Heart left ventricle (tissue), 16 donors: ENCODE data around the gene SGIP1. TPM values are rescaled to one million over a fixed set of nuclear protein-coding genes. Genes with fewer than 3 reads are reported as not detected.

Experiments used
- ATAC-seq, 4 donors: fragments of 200-7000 bp; cut with Tn5 transposase; one replicate each; pipeline ENCODE4 v1.9.1; 2020 to 2022; ENCODE audit warnings: moderate library complexity in 4 of 4, mild to moderate bottlenecking in 3 of 4, moderate number of reproducible peaks in 1 of 4
- DNase-seq, 5 donors: peaks; one replicate each; pipeline ENCODE4 v3.0.0-alpha.2; 2020
- H3K27ac ChIP-seq, 12 donors: fragments of 200-600 bp; sonication (generic) in 4 of 12; one replicate each; pipeline versions ENCODE4 v1.5.0 to v1.8.0; 2016 to 2022; ENCODE audit warnings: mild to moderate bottlenecking in 2 of 12
- H3K27me3 ChIP-seq, 9 donors: fragments of 200-600 bp; sonication (generic) in 2 of 9; one replicate each; pipeline versions ENCODE4 v1.5.1 to v1.8.0; 2016 to 2022; ENCODE audit warnings: mild to moderate bottlenecking in 3 of 9
- H3K36me3 ChIP-seq, 9 donors: fragments of 200-600 bp; sonication (generic) in 2 of 9; one replicate each; pipeline versions ENCODE4 v1.5.0 to v1.8.0; 2018 to 2022; ENCODE audit warnings: mild to moderate bottlenecking in 2 of 9
- H3K4me1 ChIP-seq, 12 donors: fragments of 200-600 bp; sonication (generic) in 4 of 12; one replicate each; pipeline versions ENCODE4 v1.5.0 to v1.8.0; 2016 to 2022; ENCODE audit warnings: mild to moderate bottlenecking in 3 of 12
- H3K4me3 ChIP-seq, 12 donors: fragments of 200-600 bp; sonication (generic) in 4 of 12; one replicate each; pipeline versions ENCODE4 v1.5.0 to v1.8.0; 2017 to 2022; ENCODE audit warnings: mild to moderate bottlenecking in 9 of 12, moderate library complexity in 4 of 12
- H3K9me3 ChIP-seq, 12 donors: fragments of 200-600 bp; sonication (generic) in 4 of 12; one replicate each; pipeline versions ENCODE4 v1.5.0 to v1.8.0; 2016 to 2022; ENCODE audit warnings: mild to moderate bottlenecking in 1 of 12
- POLR2A ChIP-seq, 2 donors: fragments of 450-650 bp; IDR thresholded peaks; one replicate each; pipeline ENCODE4 v1.6.1; 2017; ENCODE audit warnings: antibody characterized with exemption in 2 of 2, mild to moderate bottlenecking in 2 of 2, moderate library complexity in 2 of 2
- WGBS, 4 donors: extraction: QIAGEN DNeasy Blood & Tissue Kit in 2 of 4; methylation state at CpG; one replicate each; pipeline versions ENCODE4 v1.1.5 to v1.1.7; 2013 to 2018; 5-methylcytosine and 5-hydroxymethylcytosine counted together
- intact Hi-C, 10 donors: fragments of 100-400 bp; cut with DNase I; formaldehyde crosslinking; loops; one replicate each; pipeline versions ENCODE4 v1.11.1 to v1.14.2; 2022
- polyA plus RNA-seq, 2 donors: library from polyadenylated mRNA; stranded (reverse); fragments of 200-250 nt; gene quantifications; one replicate each; pipeline ENCODE4 v1.2.3, GENCODE V29; 2013
- total RNA-seq, 9 donors: library from RNA; depleted of rRNA in 2 of 9; stranded (reverse); fragments of >200 nt in 2 of 9; fragmentation: NEBNext Ultra II Directional in 3 of 9; extraction: Animal tissue kit (Norgen Biotek cat#: 25700) in 3 of 9; gene quantifications; one replicate each; pipeline versions ENCODE4 v1.1.0 to v1.2.4, GENCODE V29; 2016 to 2023
- TF ChIP-seq, protein P1 (sequence below), 12 donors: fragments of 200-600 bp; sonication (generic) in 4 of 12; IDR thresholded peaks; one replicate each; pipeline versions ENCODE4 v1.5.0 to v1.8.0; 2018 to 2022; ENCODE audit warnings: antibody characterized with exemption in 12 of 12, mild to moderate bottlenecking in 5 of 12
- donor health status: ischemic (EF 13 %, LVEDD 7.1; RV severe dilation, severe dysfunction).
- donor health status: healthy with polysubstance abuse.
- donor health status: DM: no; HTN: yes; CAD: no.
- donor health status: DM: no; HTN: no; CAD: no.
- donor health status: ischemic (EF 25% LVEDD 6.9; RV normal size, moderate dysfunction).
- donor health status: ischemic (EF 25% LVEDD 5.7; RV mildly dilated, moderate dysfunction).
- donor health status: healthy.
- donor health status: DM: yes; HTN: yes; CAD: no.
- donor health status: ischemic (EF 35%, LVEDD 5.7; RV mildly dilated, moderate dysfunction).
- donor health status: nonischemic (EF 11% LVEDD 7.7; RV severe dilation, severe dysfunction).
- donor health status: DM: yes; HTN: yes; CAD: no.
- donor health status: PGD.
- donor health status: ischemic (EF 29% LVEDD 5.4; RV normal size, mild dysfunction).
- donor health status: nonischemic (EF 23%, LVEDD 6.1; RV moderate dilation, normal function).

SGIP1 gene
- total and polyA plus RNA-seq, 11 donors, result 2.1 to 17.3 (median 5.0) TPM

DNA sequence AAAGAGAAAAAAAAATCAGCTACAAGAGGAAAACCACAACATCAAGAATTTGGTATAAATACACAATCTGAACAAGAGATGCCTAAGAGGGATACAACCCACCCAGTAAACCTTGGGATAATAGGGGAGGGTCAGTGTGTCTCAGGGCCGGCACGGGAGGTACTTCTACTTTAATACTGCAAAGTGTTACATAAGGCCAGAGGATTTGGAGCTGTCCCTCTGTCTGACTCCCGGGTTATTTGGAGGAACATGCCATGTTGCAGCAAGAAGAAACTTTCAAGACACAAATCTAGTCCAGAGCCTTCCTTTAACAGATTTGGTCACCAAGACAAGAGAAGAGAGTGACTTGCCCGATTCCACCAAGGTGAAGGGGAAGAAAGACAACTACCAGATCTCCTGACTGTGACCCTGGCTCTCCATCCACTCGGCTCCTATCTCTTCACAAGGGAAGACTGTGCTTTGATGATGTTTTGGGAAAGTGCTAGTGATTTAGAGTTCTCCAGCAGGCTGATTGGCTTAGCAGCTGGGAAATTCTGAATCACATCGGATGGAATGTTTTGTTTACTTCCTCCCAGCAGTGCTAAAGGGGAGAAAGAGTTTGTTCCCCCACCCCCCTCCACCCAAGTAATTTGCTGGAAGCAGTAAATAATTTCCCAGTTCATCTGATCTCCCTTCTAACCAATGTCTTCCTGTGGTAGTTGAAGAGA is 29.3 kb downstream of the SGIP1 start:
- Histone ChIP-seq H3K27me3 (no peaks in the 10 kb centered on the region), H3K36me3 (no peaks in the 10 kb centered on the region), H3K4me3 (peak overlapping the region in 4 of 12 donors; percentile 3 to 32 (median 16)), H3K4me1 (peaks cover 0 to 28% (median 16%) of the 10 kb centered on the region in 12 donors), H3K27ac (peak overlapping the region; percentile 39 to 92 (median 66)), H3K9me3 (peaks cover 0 to 11% (median 0%) of the 10 kb centered on the region in 12 donors)
- WGBS, 4 donors, result 12 to 20% (median 14%) methylated on average over 6 of the region's 6 CpGs
- DNase-seq (peak in 2 of 5 donors; percentile 45 to 58), ATAC-seq (peak; percentile 62 to 94 (median 82))
- TF ChIP-seq, protein P1, sequence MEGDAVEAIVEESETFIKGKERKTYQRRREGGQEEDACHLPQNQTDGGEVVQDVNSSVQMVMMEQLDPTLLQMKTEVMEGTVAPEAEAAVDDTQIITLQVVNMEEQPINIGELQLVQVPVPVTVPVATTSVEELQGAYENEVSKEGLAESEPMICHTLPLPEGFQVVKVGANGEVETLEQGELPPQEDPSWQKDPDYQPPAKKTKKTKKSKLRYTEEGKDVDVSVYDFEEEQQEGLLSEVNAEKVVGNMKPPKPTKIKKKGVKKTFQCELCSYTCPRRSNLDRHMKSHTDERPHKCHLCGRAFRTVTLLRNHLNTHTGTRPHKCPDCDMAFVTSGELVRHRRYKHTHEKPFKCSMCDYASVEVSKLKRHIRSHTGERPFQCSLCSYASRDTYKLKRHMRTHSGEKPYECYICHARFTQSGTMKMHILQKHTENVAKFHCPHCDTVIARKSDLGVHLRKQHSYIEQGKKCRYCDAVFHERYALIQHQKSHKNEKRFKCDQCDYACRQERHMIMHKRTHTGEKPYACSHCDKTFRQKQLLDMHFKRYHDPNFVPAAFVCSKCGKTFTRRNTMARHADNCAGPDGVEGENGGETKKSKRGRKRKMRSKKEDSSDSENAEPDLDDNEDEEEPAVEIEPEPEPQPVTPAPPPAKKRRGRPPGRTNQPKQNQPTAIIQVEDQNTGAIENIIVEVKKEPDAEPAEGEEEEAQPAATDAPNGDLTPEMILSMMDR (IDR thresholded peaks at IDR 0.05), result no peak
- TF ChIP-seq POLR2A (IDR thresholded peaks at IDR 0.05), result no peak
- intact Hi-C loops, result no loop called here

DNA sequence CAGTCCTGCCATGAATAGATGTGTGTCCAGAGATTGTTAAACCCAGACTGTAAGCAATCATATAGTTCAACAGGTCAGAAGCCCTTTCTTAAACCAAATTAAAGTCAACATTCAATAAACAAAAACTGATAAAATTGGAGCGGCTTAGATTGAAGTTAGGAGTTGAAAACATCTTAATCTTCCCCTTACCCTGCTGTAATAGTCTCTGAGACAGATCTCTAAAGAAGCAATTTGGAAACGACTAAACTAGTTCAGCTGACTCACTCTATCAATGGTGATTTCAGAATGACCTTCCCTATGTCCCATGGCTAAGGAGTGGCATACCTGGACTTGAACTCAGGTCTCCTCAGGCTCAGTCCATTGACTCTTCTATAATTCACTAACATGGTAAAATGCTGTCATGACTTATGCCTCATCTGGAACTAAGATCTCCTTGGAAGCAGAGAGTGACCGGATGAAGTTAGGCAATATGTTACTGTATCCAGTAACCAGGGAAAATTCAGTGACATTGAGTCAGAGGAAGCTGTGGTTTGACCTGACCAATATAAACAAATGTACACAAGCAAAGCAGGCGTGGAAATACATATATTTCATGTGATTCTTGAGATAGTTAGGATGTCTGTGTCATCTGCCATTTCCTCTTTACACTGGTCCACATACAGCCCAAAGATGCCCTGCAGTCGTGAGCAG is 30.1 kb downstream of the SGIP1 start:
- Histone ChIP-seq H3K27me3 (no peaks in the 10 kb centered on the region), H3K9me3 (peaks cover 0 to 11% (median 0%) of the 10 kb centered on the region in 12 donors), H3K4me1 (peaks cover 0 to 28% (median 16%) of the 10 kb centered on the region in 12 donors), H3K36me3 (no peaks in the 10 kb centered on the region), H3K27ac (peak overlapping the region in 10 of 12 donors; percentile 59 to 92 (median 70)), H3K4me3 (no peak overlapping the region)
- DNase-seq (no peak), ATAC-seq (peak in 3 of 4 donors; percentile 25 to 54 (median 41))
- 68 to 79% (median 72%) methylated on average over 5 of the region's 5 CpGs for WGBS, 4 donors
- TF ChIP-seq, protein P1 (IDR thresholded peaks at IDR 0.05), result no peak
- TF ChIP-seq POLR2A (IDR thresholded peaks at IDR 0.05), result no peak
- intact Hi-C loops, result no loop called here

DNA sequence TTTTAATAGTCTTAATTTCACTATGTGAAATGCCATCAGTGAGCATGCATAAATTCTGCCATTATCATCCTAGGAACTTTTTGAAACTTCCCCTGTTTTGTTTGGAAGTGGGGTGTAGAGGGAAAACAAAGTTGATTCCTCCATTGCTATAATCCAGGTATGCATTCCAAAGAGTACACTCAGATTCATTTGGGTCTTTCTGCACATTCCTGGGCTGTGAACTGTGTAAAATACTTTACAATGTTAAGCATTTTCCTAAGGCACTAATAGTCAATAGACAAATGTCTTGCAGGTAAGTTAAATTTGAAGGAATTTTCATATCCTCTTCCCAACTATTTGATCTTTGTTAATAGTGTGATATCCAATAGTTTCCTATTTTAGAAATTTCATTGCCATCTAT is 36.2 kb downstream of the SGIP1 start:
- H3K27ac ChIP-seq, result no peak overlapping the region
- intact Hi-C loops, result no loop called here

DNA sequence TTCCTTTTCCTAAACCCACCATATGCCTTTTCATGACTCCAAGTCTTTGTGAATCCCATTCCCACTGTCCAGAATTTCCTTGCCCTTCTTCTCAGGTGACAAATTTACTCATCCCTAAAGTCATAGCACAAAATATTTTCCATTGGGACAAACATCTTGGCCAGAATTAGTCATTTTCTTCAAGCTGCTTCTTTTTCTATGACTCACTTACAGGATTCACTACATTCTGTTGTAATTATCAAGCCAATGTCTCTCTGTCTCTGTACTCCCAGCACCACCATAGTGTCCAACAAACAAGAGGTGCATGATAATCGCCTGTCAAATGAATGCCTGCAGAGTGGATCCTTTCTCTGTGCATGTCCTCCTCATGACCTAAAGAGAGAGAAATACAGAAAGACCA is 37.8 kb downstream of the SGIP1 start:
- intact Hi-C loops, result no loop called here
- WGBS, 4 donors, result 74 to 95% (median 89%) methylated on average over 1 of the region's 1 CpG
- TF ChIP-seq POLR2A (IDR thresholded peaks at IDR 0.05), result no peak
- TF ChIP-seq, protein P1 (IDR thresholded peaks at IDR 0.05), result no peak
- no peak for DNase-seq
- H3K36me3 ChIP-seq, result no peaks in the 10 kb centered on the region
- no peak for ATAC-seq
- no peak overlapping the region for H3K4me3 ChIP-seq
- H3K27me3 ChIP-seq, result no peaks in the 10 kb centered on the region
- peaks cover 0 to 11% (median 0%) of the 10 kb centered on the region in 12 donors for H3K9me3 ChIP-seq
- H3K27ac ChIP-seq, result no peak overlapping the region
- peaks cover 0 to 15% (median 7%) of the 10 kb centered on the region in 12 donors for H3K4me1 ChIP-seq

More for the DNA sequence above, 36.2 kb downstream of the SGIP1 start:
- H3K9me3 ChIP-seq, result peaks cover 0 to 11% (median 0%) of the 10 kb centered on the region in 12 donors
- DNase-seq (no peak), ATAC-seq (no peak)
- no peaks in the 10 kb centered on the region for H3K36me3 ChIP-seq
- no peaks in the 10 kb centered on the region for H3K27me3 ChIP-seq
- TF ChIP-seq POLR2A (IDR thresholded peaks at IDR 0.05), result no peak
- TF ChIP-seq, protein P1 (IDR thresholded peaks at IDR 0.05), result no peak
- peaks cover 0 to 4% (median 0%) of the 10 kb centered on the region in 12 donors for H3K4me1 ChIP-seq
- no peak overlapping the region for H3K4me3 ChIP-seq
